ENCODE measurements around the gene TP63. TPM values are rescaled to one million over a fixed set of nuclear protein-coding genes. Genes with fewer than 3 reads are reported as not detected.

Gene TP63
- polyA plus RNA-seq (2011; rRNA removed) (not detected in 2 replicates), polyA minus RNA-seq (2011; rRNA and poly(A)+ RNA removed) (0.14 TPM in 1 of 2 replicates, not detected in the other)

DNA sequence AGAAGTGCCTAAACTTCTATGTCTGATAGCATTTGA is at the start of gene TP63:
TP63 (plus strand) TSS at position 17 of the 36 bp plus-strand sequence. CDS start 127 bp downstream, outside the sequence.
- no peak within 1 kb of the TSS for H3K27ac ChIP-seq (ENCODE audit: low read depth, low read length)
- no peaks in the 10 kb centered on the region for H3K27me3 ChIP-seq (ENCODE audit: control insufficient read depth, insufficient read depth, low read length)
- no peak within 1 kb of the TSS for H3K4me3 ChIP-seq (ENCODE audit: low read depth, low read length)
- ChIA-PET POLR2A (no interaction called here), CTCF (no interaction called here)
- DNase-seq (ENCODE audit: low read depth, low spot score): no peak
- no peak for TF ChIP-seq CTCF (IDR thresholded peaks at IDR 0.05; ENCODE audit: low read depth, low read length)
- H3K9me3 ChIP-seq (ENCODE audit: control insufficient read depth, insufficient read depth, low read length): no peaks in the 10 kb centered on the region

GRCh38 chr3:189582179-189582578 is 49.0 kb upstream of the TP63 start:
- POLR2A ChIA-PET: no interaction called here
- no peak overlapping the region for H3K4me3 ChIP-seq (ENCODE audit: low read depth, low read length)
- H3K27ac ChIP-seq (ENCODE audit: low read depth, low read length): no peak overlapping the region
- H3K27me3 ChIP-seq (ENCODE audit: control insufficient read depth, insufficient read depth, low read length): no peaks in the 10 kb centered on the region
- no peaks in the 10 kb centered on the region for H3K9me3 ChIP-seq (ENCODE audit: control insufficient read depth, insufficient read depth, low read length)
- TF ChIP-seq CTCF (IDR thresholded peaks at IDR 0.05; ENCODE audit: low read depth, low read length): no peak
- CTCF ChIA-PET: no interaction called here
- no peak for DNase-seq (ENCODE audit: low read depth, low spot score)

- no peak for DNase-seq (ENCODE audit: low read depth, low spot score)
- no peaks in the 10 kb centered on the region for H3K27me3 ChIP-seq (ENCODE audit: control insufficient read depth, insufficient read depth, low read length)
- no peak overlapping the region for H3K4me3 ChIP-seq (ENCODE audit: low read depth, low read length)
- POLR2A ChIA-PET: no interaction called here
- no peak for TF ChIP-seq CTCF (IDR thresholded peaks at IDR 0.05; ENCODE audit: low read depth, low read length)
- no peak overlapping the region for H3K27ac ChIP-seq (ENCODE audit: low read depth, low read length)
- CTCF ChIA-PET: no interaction called here
- H3K9me3 ChIP-seq (ENCODE audit: control insufficient read depth, insufficient read depth, low read length): no peaks in the 10 kb centered on the region
Observed at GRCh38 chr3:189584645-189585044, 46.5 kb upstream of the TP63 start.

DNA sequence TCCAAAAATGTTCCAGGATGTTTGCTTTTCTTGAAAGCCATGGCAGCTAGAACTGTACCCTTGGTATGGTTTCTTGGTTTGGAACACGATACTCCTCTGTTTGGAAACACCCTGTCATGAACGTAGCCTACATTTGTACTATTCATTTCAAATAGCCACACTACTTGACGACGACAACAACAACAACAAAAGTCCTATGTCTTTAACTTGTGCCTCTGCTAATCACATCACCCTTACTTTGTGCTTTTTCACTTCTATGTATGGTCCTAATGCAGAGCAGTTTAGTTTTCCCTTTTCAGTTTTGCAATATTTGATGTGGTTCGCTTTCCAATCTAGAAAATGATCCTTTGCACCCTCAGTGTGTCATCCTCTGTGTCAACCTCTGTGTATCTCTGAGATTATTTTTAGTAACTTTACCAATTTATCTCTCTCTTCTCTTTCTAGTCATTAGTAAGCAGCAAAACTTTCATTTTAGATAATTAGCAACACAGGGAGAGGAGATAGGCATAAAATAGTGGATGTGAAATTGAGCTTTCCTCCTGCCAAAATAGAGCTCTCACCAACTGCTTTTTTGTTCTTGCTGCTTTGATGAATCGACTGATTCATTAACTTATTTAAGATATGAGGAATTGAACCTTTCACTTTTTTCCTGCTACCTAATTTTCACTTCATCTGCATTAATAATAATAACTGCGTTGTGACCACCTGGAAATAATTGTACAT is 44.1 kb upstream of the TP63 start:
- TF ChIP-seq CTCF (IDR thresholded peaks at IDR 0.05; ENCODE audit: low read depth, low read length): no peak
- Histone ChIP-seq H3K4me3 (ENCODE audit: low read depth, low read length) (no peak overlapping the region), H3K27ac (ENCODE audit: low read depth, low read length) (no peak overlapping the region), H3K9me3 (ENCODE audit: control insufficient read depth, insufficient read depth, low read length) (no peaks in the 10 kb centered on the region), H3K27me3 (ENCODE audit: control insufficient read depth, insufficient read depth, low read length) (no peaks in the 10 kb centered on the region)
- ChIA-PET CTCF (no interaction called here), POLR2A (no interaction called here)
- DNase-seq (ENCODE audit: low read depth, low spot score): no peak

DNA sequence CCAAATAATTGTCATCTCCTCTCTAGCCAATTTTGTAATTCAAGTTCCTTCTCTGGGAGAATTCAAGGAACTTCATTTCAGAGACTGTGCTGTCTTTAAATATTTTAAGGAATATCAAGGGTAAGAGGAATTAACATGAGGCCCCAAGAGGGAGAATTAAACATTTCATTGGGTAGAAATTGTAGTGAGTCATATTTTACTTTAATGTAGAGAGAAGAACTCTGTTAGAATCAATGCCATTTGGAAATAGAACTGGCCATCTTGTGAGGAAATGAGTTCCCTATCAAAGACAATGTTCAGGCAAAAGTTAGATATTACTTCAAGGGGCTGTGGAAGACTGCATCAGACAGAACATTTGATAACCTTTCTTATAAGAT is 43.5 kb upstream of the TP63 start:
- Histone ChIP-seq H3K27ac (ENCODE audit: low read depth, low read length) (no peak overlapping the region), H3K4me3 (ENCODE audit: low read depth, low read length) (no peak overlapping the region), H3K27me3 (ENCODE audit: control insufficient read depth, insufficient read depth, low read length) (no peaks in the 10 kb centered on the region), H3K9me3 (ENCODE audit: control insufficient read depth, insufficient read depth, low read length) (no peaks in the 10 kb centered on the region)
- TF ChIP-seq CTCF (IDR thresholded peaks at IDR 0.05; ENCODE audit: low read depth, low read length): no peak
- POLR2A ChIA-PET: no interaction called here
- no peak for DNase-seq (ENCODE audit: low read depth, low spot score)
- CTCF ChIA-PET: no interaction called here

Data from AG04450 (cell line).